ENCODE results near the gene IGSF8. TPM values are rescaled to one million over a fixed set of nuclear protein-coding genes. Genes with fewer than 3 reads are reported as not detected.
A peak's percentile ranks its signal among the peaks of the same experiment; 100 is the strongest.
"Not testable (repeated sequence)": the region's sequence is repeated elsewhere in the genome, so short reads cannot be mapped to it uniquely, and the experiment has no call there.

The IGSF8 gene
- total RNA-seq, 2 experiments from 2014 or later, result 41.7 to 44.4 TPM

DNA sequence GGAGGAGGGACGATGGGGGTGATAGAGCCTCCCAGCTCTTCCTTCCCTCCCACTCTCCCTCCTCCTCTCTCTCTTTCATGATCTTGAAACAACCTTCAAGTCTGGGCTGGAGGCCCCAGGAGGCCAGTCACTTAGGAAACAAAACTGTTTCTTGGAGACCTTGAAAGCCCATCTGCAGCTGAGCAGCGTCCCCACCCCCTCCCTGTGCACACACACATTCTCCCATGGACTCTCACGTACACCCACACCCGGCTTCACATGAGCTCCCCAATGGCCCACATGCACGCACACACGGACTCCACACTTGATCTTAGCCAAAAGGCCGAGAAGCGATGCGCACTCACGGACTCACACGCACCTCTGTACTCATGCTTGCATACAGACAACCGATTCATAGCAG lies 13.9 kb upstream of the IGSF8 start:
- ATAC-seq (no peak), DNase-seq (no peak)
- H3K36me3 Mint-ChIP-seq (ENCODE audit: low read depth), result no peaks in the 10 kb centered on the region
- peaks cover 10% of the 10 kb centered on the region for H3K27me3 Mint-ChIP-seq (ENCODE audit: low read depth)
- CTCF ChIA-PET, result interaction anchor here (1.1 to 1.3 kb wide), 2 partner anchors 9 to 11 kb away, joined by 3 read pairs; no protein-coding TSS in a partner anchor
- H3K9me3 Mint-ChIP-seq (ENCODE audit: insufficient read depth), result no peaks in the 10 kb centered on the region
- no peak overlapping the region for H3K4me3 Mint-ChIP-seq
- no peak overlapping the region for H3K27ac Mint-ChIP-seq
- no peaks in the 10 kb centered on the region for H3K4me1 Mint-ChIP-seq (ENCODE audit: low read depth)
- POLR2A ChIA-PET, result no interaction called here

- H3K27me3 Mint-ChIP-seq (ENCODE audit: low read depth); H3K4me1 Mint-ChIP-seq (ENCODE audit: low read depth); POLR2A ChIA-PET; DNase-seq; H3K27ac Mint-ChIP-seq; H3K9me3 Mint-ChIP-seq (ENCODE audit: insufficient read depth); ATAC-seq; H3K36me3 Mint-ChIP-seq (ENCODE audit: low read depth); H3K4me3 Mint-ChIP-seq: not testable (repeated sequence)
- CTCF ChIA-PET, result interaction anchor here (1.3 to 2.1 kb wide), 2 partner anchors 10 to 140 kb away, joined by 3 to 4 read pairs; no protein-coding TSS in a partner anchor
These were observed 13.0 kb upstream of the IGSF8 start for GRCh38 chr1:160111462-160111861.

- ATAC-seq (no peak), DNase-seq (no peak)
- no peak overlapping the region for H3K4me3 Mint-ChIP-seq
- ChIA-PET POLR2A (interaction anchor here (0.6 kb wide), 1 partner anchor 224 kb away, joined by 3 read pairs; no protein-coding TSS in a partner anchor), CTCF (interaction anchor here (0.7 to 2.5 kb wide), 8 partner anchors 9 to 267 kb away, joined by 3 to 20 read pairs (median 4); partner anchors contain the start of gene IGSF8)
- peaks cover 8% of the 10 kb centered on the region for H3K27me3 Mint-ChIP-seq (ENCODE audit: low read depth)
- H3K36me3 Mint-ChIP-seq (ENCODE audit: low read depth), result no peaks in the 10 kb centered on the region
- H3K9me3 Mint-ChIP-seq (ENCODE audit: insufficient read depth), result no peaks in the 10 kb centered on the region
- no peak overlapping the region for H3K27ac Mint-ChIP-seq
- H3K4me1 Mint-ChIP-seq (ENCODE audit: low read depth), result no peaks in the 10 kb centered on the region
These were observed 11.3 kb upstream of the IGSF8 start for GRCh38 chr1:160109686-160110085.

DNA sequence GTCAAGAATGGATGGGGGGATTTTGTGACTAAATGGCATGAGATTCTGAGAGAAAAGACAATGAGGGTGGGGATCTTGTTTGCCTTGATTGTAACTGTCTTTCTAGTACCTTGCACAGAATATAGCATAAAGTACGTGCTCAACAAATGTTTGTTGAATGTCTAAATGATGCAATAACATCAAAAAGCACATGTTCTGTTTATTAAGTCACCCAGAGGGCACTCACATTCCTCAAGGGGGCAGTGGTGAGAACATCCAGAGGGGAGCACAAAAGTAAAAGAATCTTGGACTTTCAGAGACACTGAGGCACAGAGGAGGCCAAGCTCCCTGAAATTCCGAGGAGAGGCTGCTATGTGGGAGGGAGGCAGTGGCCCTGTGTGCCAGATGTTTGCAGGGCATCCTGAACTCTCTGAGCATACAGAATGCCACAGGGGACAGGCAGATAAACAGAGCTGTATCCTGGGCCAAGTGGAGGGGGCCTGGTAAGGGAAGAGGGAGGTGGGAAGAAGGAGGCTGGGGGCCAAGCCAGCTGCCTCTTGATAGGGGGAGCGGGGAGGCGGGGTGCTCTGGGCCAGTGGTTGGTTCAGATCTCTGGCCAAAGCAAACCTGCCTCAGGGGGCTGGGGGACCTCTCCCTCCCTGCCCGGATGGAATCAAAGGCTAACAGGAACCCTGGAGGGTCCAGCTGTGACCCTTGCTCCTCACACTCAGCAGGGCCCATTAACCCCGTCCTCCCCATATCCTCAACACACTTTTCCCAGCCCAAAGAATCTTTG lies 10.7 kb upstream of the IGSF8 start:
- ATAC-seq (no peak), DNase-seq (peak; percentile 60)
- POLR2A ChIA-PET, result interaction anchor here (0.6 to 0.8 kb wide), 2 partner anchors 225 to 420 kb away, joined by 3 read pairs; no protein-coding TSS in a partner anchor
- CTCF ChIA-PET, result interaction anchor here (0.7 to 2.5 kb wide), 14 partner anchors 8 to 268 kb away, joined by 3 to 20 read pairs (median 4); partner anchors contain the start of gene IGSF8
- no peaks in the 10 kb centered on the region for H3K4me1 Mint-ChIP-seq (ENCODE audit: low read depth)
- H3K27me3 Mint-ChIP-seq (ENCODE audit: low read depth), result peaks cover 5% of the 10 kb centered on the region
- no peaks in the 10 kb centered on the region for H3K9me3 Mint-ChIP-seq (ENCODE audit: insufficient read depth)
- H3K4me3 Mint-ChIP-seq, result no peak overlapping the region
- no peak overlapping the region for H3K27ac Mint-ChIP-seq
- H3K36me3 Mint-ChIP-seq (ENCODE audit: low read depth), result no peaks in the 10 kb centered on the region

GRCh38 chr1:160107512-160107911 lies 9.1 kb upstream of the IGSF8 start:
- no peak for ATAC-seq
- peaks cover 5% of the 10 kb centered on the region for H3K27me3 Mint-ChIP-seq (ENCODE audit: low read depth)
- CTCF ChIA-PET, result interaction anchor here (1.3 to 2.5 kb wide), 6 partner anchors 22 to 184 kb away, joined by 3 to 20 read pairs (median 6); no protein-coding TSS in a partner anchor
- no peaks in the 10 kb centered on the region for H3K36me3 Mint-ChIP-seq (ENCODE audit: low read depth)
- H3K9me3 Mint-ChIP-seq (ENCODE audit: insufficient read depth), result no peaks in the 10 kb centered on the region
- POLR2A ChIA-PET, result no interaction called here
- no peak overlapping the region for H3K27ac Mint-ChIP-seq
- no peak for DNase-seq
- no peak overlapping the region for H3K4me3 Mint-ChIP-seq
- H3K4me1 Mint-ChIP-seq (ENCODE audit: low read depth), result peaks cover 8% of the 10 kb centered on the region

DNA sequence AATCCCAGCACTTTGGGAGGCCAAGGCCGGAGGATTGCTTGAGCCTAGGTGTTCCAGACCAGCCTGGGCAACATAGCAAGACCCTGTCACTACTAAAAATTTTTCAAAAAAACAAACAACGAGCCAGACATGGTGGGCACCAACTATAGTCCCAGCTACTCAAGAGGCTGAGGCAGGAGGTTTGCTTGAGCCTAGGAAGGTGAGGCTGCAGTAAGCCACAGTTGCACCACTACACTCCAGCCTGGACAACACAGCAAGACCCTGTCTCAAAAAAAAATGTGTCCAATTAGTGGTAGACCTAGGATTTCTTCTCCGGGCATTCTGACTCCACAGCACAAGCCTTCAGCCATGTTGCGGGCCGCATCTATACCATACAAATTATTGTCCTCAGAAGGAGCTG lies 6.7 kb upstream of the IGSF8 start:
- H3K27me3 Mint-ChIP-seq (ENCODE audit: low read depth), result peaks cover 5% of the 10 kb centered on the region
- H3K4me1 Mint-ChIP-seq (ENCODE audit: low read depth), result peaks cover 23% of the 10 kb centered on the region
- H3K4me3 Mint-ChIP-seq, result no peak overlapping the region
- H3K36me3 Mint-ChIP-seq (ENCODE audit: low read depth), result no peaks in the 10 kb centered on the region
- CTCF ChIA-PET, result interaction anchor here (1.1 to 7.3 kb wide), 10 partner anchors 13 to 272 kb away, joined by 3 to 109 read pairs (median 8); partner anchors contain the start of gene KCNJ9
- H3K9me3 Mint-ChIP-seq (ENCODE audit: insufficient read depth), result no peaks in the 10 kb centered on the region
- no peak overlapping the region for H3K27ac Mint-ChIP-seq
- DNase-seq (no peak), ATAC-seq (no peak)
- POLR2A ChIA-PET, result no interaction called here

GRCh38 chr1:160104486-160104885 lies 6.1 kb upstream of the IGSF8 start:
- no peak for DNase-seq
- Mint-ChIP-seq H3K9me3 (ENCODE audit: insufficient read depth) (no peaks in the 10 kb centered on the region), H3K27ac (no peak overlapping the region), H3K36me3 (ENCODE audit: low read depth) (no peaks in the 10 kb centered on the region), H3K4me3 (no peak overlapping the region), H3K4me1 (ENCODE audit: low read depth) (peaks cover 29% of the 10 kb centered on the region), H3K27me3 (ENCODE audit: low read depth) (peaks cover 5% of the 10 kb centered on the region)
- ATAC-seq, result no peak
- POLR2A ChIA-PET, result interaction anchor here (0.6 kb wide), 2 partner anchors 45 to 91 kb away, joined by 3 read pairs; no protein-coding TSS in a partner anchor
- CTCF ChIA-PET, result interaction anchor here (1.1 to 7.3 kb wide), 12 partner anchors 10 to 272 kb away, joined by 3 to 109 read pairs (median 5); partner anchors contain the start of genes KCNJ9 and PEX19

GRCh38 chr1:160103658-160104408 lies 5.4 kb upstream of the IGSF8 start:
- DNase-seq (no peak), ATAC-seq (no peak)
- ChIA-PET CTCF (interaction anchor here (0.8 to 7.3 kb wide), 12 partner anchors 8 to 273 kb away, joined by 3 to 109 read pairs (median 4); partner anchors contain the start of genes KCNJ9 and PEX19), POLR2A (interaction anchor here (0.6 to 0.9 kb wide), 3 partner anchors 46 to 188 kb away, joined by 3 read pairs; no protein-coding TSS in a partner anchor)
- Mint-ChIP-seq H3K27me3 (ENCODE audit: low read depth) (peaks cover 5% of the 10 kb centered on the region), H3K27ac (no peak overlapping the region), H3K36me3 (ENCODE audit: low read depth) (no peaks in the 10 kb centered on the region), H3K9me3 (ENCODE audit: insufficient read depth) (no peaks in the 10 kb centered on the region), H3K4me3 (no peak overlapping the region), H3K4me1 (ENCODE audit: low read depth) (peaks cover 36% of the 10 kb centered on the region)

DNA sequence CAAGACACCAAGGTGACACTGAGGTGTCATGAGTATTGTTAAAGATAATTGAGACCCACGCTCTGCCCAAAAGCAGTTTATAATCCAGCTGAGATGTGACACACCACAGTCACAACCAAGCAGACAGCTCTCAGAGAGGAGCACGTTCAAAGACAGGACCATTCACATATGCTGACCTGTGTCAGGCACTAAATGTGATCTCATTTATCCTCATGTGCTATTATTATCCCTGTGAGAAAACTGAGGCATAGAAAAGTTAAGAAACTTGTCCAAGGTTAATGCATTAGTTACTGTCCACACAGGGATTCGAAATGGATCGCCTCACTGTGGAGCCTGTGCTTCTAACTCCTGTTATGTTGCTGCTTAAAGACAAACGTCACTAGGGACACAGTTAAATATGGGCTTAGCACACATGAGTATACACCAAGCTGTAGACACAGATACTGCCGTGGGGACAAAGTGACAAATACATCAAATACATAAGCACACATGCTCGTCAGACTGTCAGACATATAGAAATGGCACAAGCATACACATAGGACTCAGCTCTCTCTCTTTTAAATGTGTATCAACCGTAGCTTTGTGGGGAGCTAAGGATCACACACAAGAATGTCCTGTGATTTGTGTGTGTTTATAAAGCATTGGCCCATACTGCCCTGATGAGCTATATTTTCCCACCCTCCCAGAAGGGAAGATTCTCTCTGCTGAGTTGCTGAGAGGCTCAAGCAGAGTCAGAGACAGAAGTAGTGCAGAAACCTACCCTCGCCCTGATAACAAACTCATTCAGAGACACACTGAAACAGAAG lies 3.5 kb upstream of the IGSF8 start:
- ChIA-PET CTCF (interaction anchor here (0.6 to 7.3 kb wide), 35 partner anchors 8 to 681 kb away, joined by 3 to 109 read pairs (median 4); partner anchors contain the start of gene DCAF8), POLR2A (interaction anchor here (0.6 to 2.0 kb wide), 4 partner anchors 109 to 189 kb away, joined by 3 to 6 read pairs (median 4); partner anchors contain the start of genes DCAF8 and PEX19)
- Mint-ChIP-seq H3K9me3 (ENCODE audit: insufficient read depth) (no peaks in the 10 kb centered on the region), H3K4me3 (no peak overlapping the region), H3K36me3 (ENCODE audit: low read depth) (no peaks in the 10 kb centered on the region), H3K4me1 (ENCODE audit: low read depth) (peaks cover 43% of the 10 kb centered on the region), H3K27ac (no peak overlapping the region), H3K27me3 (ENCODE audit: low read depth) (peaks cover 5% of the 10 kb centered on the region)
- DNase-seq (no peak), ATAC-seq (no peak)

- peak overlapping the region; percentile 62 for H3K27ac Mint-ChIP-seq
- H3K36me3 Mint-ChIP-seq (ENCODE audit: low read depth), result no peaks in the 10 kb centered on the region
- DNase-seq, result peak; percentile 78
- H3K9me3 Mint-ChIP-seq (ENCODE audit: insufficient read depth), result no peaks in the 10 kb centered on the region
- peaks cover 49% of the 10 kb centered on the region for H3K4me1 Mint-ChIP-seq (ENCODE audit: low read depth)
- peak overlapping the region; percentile 26 for H3K4me3 Mint-ChIP-seq
- H3K27me3 Mint-ChIP-seq (ENCODE audit: low read depth), result peaks cover under 1% of the 10 kb centered on the region
- POLR2A ChIA-PET, result interaction anchor here (0.7 to 2.0 kb wide), 3 partner anchors 110 to 183 kb away, joined by 3 to 6 read pairs (median 3); partner anchors contain the start of genes DCAF8 and PEX19
- ATAC-seq, result peak; percentile 26
- CTCF ChIA-PET, result interaction anchor here (0.6 to 7.3 kb wide), 40 partner anchors 9 to 681 kb away, joined by 3 to 109 read pairs (median 4); partner anchors contain the start of gene DCAF8
These were observed 2.8 kb upstream of the IGSF8 start for GRCh38 chr1:160101037-160101716.

Measured in activated CD8-positive, alpha-beta T cell treated with anti-CD3 and anti-CD28 coated beads, Interleukin-2, amount 10 ng/mL, durations not matched to agents 7 days and 5 days (primary cell).